ENCODE data around the gene DYSF. TPM values are rescaled to one million over a fixed set of nuclear protein-coding genes. Genes with fewer than 3 reads are reported as not detected.
A peak's percentile ranks its signal among the peaks of the same experiment; 100 is the strongest.
"Not testable (repeated sequence)": the region's sequence is repeated elsewhere in the genome, so short reads cannot be mapped to it uniquely, and the experiment has no call there.

DYSF gene
- 1 to 10 TPM; 1.4 to 3.1 TPM for total RNA-seq
- polyA plus RNA-seq (2013, experiment 1 of 2) = 1.5 TPM
- 1.2 TPM for polyA plus RNA-seq (2013, experiment 2 of 2)
- long read RNA-seq, experiment 1 = 0 reads
- long read RNA-seq, experiment 2, partial matches to known transcripts = 1 of 1 reads
- long read RNA-seq, experiment 2, other reads (novel, unspliced or antisense) = 0 of 1 reads
- long read RNA-seq, experiment 3, partial matches to known transcripts = 1 of 5 reads
- long read RNA-seq, experiment 3, other reads (novel, unspliced or antisense) = 4 of 5 reads
- long read RNA-seq, experiment 4 = 0 reads

GRCh38 chr2:71453404-71454220 lies at the start of gene DYSF:
Gene DYSF (plus strand): TSS chr2:71453561.
- Histone ChIP-seq H3K9me3 (ENCODE audit: control insufficient read depth, low read length) (no peaks in the 10 kb centered on the region), H3K27me3 (ENCODE audit: control insufficient read depth, insufficient read depth, low read length, poor library complexity, severe bottlenecking) (peaks cover 19% of the 10 kb centered on the region), H3K4me3 (ENCODE audit: low read length) (peak within 1 kb of the TSS; percentile 77), H3K36me3 (ENCODE audit: control insufficient read depth, insufficient read depth, low read length) (no peaks in the 10 kb centered on the region), H3K27ac (ENCODE audit: low read depth, low read length) (no peak within 1 kb of the TSS), H3K4me1 (ENCODE audit: control insufficient read depth, insufficient read depth, low read length) (peaks cover 3% of the 10 kb centered on the region), H3K9ac (ENCODE audit: extremely low read depth, low read length, poor library complexity, severe bottlenecking) (peak within 1 kb of the TSS; percentile 34)
- WGBS, 2 experiments (ENCODE audit: insufficient coverage in 1 of 2, insufficient read length in 1 of 2) = 8% methylated on average over 29 to 66 of the region's 66 CpGs
- DNase-seq = peak; percentile 93
- Mint-ChIP-seq H3K9me3 (no peaks in the 10 kb centered on the region), H3K27ac (no peak within 1 kb of the TSS), H3K36me3 (ENCODE audit: low read depth) (no peaks in the 10 kb centered on the region), H3K4me1 (peaks cover 19% of the 10 kb centered on the region), H3K4me3 (peak within 1 kb of the TSS; percentile 59), H3K27me3 (ENCODE audit: insufficient read depth) (peaks cover 44% of the 10 kb centered on the region)
- TF ChIP-seq CTCF (conservative IDR thresholded peaks at IDR 0.05) = no peak

- Mint-ChIP-seq H3K4me1 (no peaks in the 10 kb centered on the region), H3K27me3 (ENCODE audit: insufficient read depth) (no peaks in the 10 kb centered on the region), H3K36me3 (ENCODE audit: low read depth) (peaks cover 62% of the 10 kb centered on the region), H3K27ac (no peak overlapping the region), H3K9me3 (peaks cover 11% of the 10 kb centered on the region), H3K4me3 (no peak overlapping the region)
- Histone ChIP-seq H3K4me3 (ENCODE audit: low read length) (no peak overlapping the region), H3K27ac (ENCODE audit: low read depth, low read length) (no peak overlapping the region), H3K4me1 (ENCODE audit: control insufficient read depth, insufficient read depth, low read length) (no peaks in the 10 kb centered on the region), H3K27me3 (ENCODE audit: control insufficient read depth, insufficient read depth, low read length, poor library complexity, severe bottlenecking) (no peaks in the 10 kb centered on the region), H3K36me3 (ENCODE audit: control insufficient read depth, insufficient read depth, low read length) (peaks cover 62% of the 10 kb centered on the region), H3K9ac (ENCODE audit: extremely low read depth, low read length, poor library complexity, severe bottlenecking) (no peak overlapping the region), H3K9me3 (ENCODE audit: control insufficient read depth, low read length) (peaks cover 18% of the 10 kb centered on the region)
- 94 to 97% methylated on average over 3 of the region's 3 CpGs for WGBS, 2 experiments (ENCODE audit: insufficient coverage in 1 of 2, insufficient read length in 1 of 2)
- no peak for DNase-seq
- no peak for TF ChIP-seq CTCF (conservative IDR thresholded peaks at IDR 0.05)
Observed at GRCh38 chr2:71409611-71410010, 43.8 kb upstream of the DYSF start.

- 86 to 87% methylated on average over 3 to 4 of the region's 4 CpGs for WGBS, 2 experiments (ENCODE audit: insufficient coverage in 1 of 2, insufficient read length in 1 of 2)
- H3K27ac Mint-ChIP-seq = no peak overlapping the region
Observed at GRCh38 chr2:71410696-71411095, 42.7 kb upstream of the DYSF start.

GRCh38 chr2:71416866-71417265 lies 36.5 kb upstream of the DYSF start:
- no CpG with 5 or more reads among the region's 15 CpGs for WGBS, 2 experiments (ENCODE audit: insufficient coverage in 1 of 2, insufficient read length in 1 of 2)
- not testable (repeated sequence) for H3K27me3 ChIP-seq (ENCODE audit: control insufficient read depth, insufficient read depth, low read length, poor library complexity, severe bottlenecking); H3K4me3 ChIP-seq (ENCODE audit: low read length); H3K9me3 ChIP-seq (ENCODE audit: control insufficient read depth, low read length); H3K27me3 Mint-ChIP-seq (ENCODE audit: insufficient read depth); H3K4me1 ChIP-seq (ENCODE audit: control insufficient read depth, insufficient read depth, low read length); H3K9me3 Mint-ChIP-seq; H3K36me3 Mint-ChIP-seq (ENCODE audit: low read depth); H3K27ac ChIP-seq (ENCODE audit: low read depth, low read length); DNase-seq; H3K9ac ChIP-seq (ENCODE audit: extremely low read depth, low read length, poor library complexity, severe bottlenecking)
- peaks cover 40% of the 10 kb centered on the region for H3K36me3 ChIP-seq (ENCODE audit: control insufficient read depth, insufficient read depth, low read length)
- peaks cover 16% of the 10 kb centered on the region for H3K4me1 Mint-ChIP-seq
- peak overlapping the region; percentile 64 for H3K4me3 Mint-ChIP-seq
- peak overlapping the region; percentile 95 for H3K27ac Mint-ChIP-seq

More at GRCh38 chr2:71410696-71411095, 42.7 kb upstream of the DYSF start:
- H3K36me3 Mint-ChIP-seq (ENCODE audit: low read depth) = peaks cover 53% of the 10 kb centered on the region
- Histone ChIP-seq H3K9me3 (ENCODE audit: control insufficient read depth, low read length) (peaks cover 18% of the 10 kb centered on the region), H3K4me1 (ENCODE audit: control insufficient read depth, insufficient read depth, low read length) (no peaks in the 10 kb centered on the region), H3K9ac (ENCODE audit: extremely low read depth, low read length, poor library complexity, severe bottlenecking) (no peak overlapping the region), H3K27me3 (ENCODE audit: control insufficient read depth, insufficient read depth, low read length, poor library complexity, severe bottlenecking) (no peaks in the 10 kb centered on the region), H3K36me3 (ENCODE audit: control insufficient read depth, insufficient read depth, low read length) (peaks cover 51% of the 10 kb centered on the region), H3K27ac (ENCODE audit: low read depth, low read length) (no peak overlapping the region), H3K4me3 (ENCODE audit: low read length) (no peak overlapping the region)
- no peak overlapping the region for H3K4me3 Mint-ChIP-seq
- H3K27me3 Mint-ChIP-seq (ENCODE audit: insufficient read depth) = no peaks in the 10 kb centered on the region
- no peaks in the 10 kb centered on the region for H3K4me1 Mint-ChIP-seq
- TF ChIP-seq CTCF (conservative IDR thresholded peaks at IDR 0.05) = no peak
- DNase-seq = no peak
- H3K9me3 Mint-ChIP-seq = peaks cover 11% of the 10 kb centered on the region

Data from endodermal cell (in vitro differentiated cells).